ENCODE data around the gene NRG4.

- TF ChIP-seq, protein P1, sequence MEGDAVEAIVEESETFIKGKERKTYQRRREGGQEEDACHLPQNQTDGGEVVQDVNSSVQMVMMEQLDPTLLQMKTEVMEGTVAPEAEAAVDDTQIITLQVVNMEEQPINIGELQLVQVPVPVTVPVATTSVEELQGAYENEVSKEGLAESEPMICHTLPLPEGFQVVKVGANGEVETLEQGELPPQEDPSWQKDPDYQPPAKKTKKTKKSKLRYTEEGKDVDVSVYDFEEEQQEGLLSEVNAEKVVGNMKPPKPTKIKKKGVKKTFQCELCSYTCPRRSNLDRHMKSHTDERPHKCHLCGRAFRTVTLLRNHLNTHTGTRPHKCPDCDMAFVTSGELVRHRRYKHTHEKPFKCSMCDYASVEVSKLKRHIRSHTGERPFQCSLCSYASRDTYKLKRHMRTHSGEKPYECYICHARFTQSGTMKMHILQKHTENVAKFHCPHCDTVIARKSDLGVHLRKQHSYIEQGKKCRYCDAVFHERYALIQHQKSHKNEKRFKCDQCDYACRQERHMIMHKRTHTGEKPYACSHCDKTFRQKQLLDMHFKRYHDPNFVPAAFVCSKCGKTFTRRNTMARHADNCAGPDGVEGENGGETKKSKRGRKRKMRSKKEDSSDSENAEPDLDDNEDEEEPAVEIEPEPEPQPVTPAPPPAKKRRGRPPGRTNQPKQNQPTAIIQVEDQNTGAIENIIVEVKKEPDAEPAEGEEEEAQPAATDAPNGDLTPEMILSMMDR (conservative IDR thresholded peaks at IDR 0.05 in 1 of 2, IDR thresholded peaks at IDR 0.05 in 1 of 2; ENCODE audit: extremely low read depth in 1 of 2, insufficient read depth in 1 of 2, low read depth in 1 of 2, low read length in 2 of 2), result no peak
- no peak for TF ChIP-seq EZH2 (IDR thresholded peaks at IDR 0.05; ENCODE audit: borderline replicate concordance, low read length)
Observed at GRCh38 chr15:75947092-75947491, 65.1 kb downstream of the NRG4 start.
